ENCODE measurements around the gene FGD2. TPM values are rescaled to one million over a fixed set of nuclear protein-coding genes. Genes with fewer than 3 reads are reported as not detected.

FGD2 gene
- total RNA-seq, 1 experiment from 2014 or later: 1.2 TPM

- DNase-seq (ENCODE audit: low spot score): no peak
- in situ Hi-C loops (cut with HindIII; ENCODE audit: low sequenced_read_pairs): no loop called here
These were observed 6.4 kb downstream of the FGD2 start for GRCh38 chr6:37011656-37012378.

DNA sequence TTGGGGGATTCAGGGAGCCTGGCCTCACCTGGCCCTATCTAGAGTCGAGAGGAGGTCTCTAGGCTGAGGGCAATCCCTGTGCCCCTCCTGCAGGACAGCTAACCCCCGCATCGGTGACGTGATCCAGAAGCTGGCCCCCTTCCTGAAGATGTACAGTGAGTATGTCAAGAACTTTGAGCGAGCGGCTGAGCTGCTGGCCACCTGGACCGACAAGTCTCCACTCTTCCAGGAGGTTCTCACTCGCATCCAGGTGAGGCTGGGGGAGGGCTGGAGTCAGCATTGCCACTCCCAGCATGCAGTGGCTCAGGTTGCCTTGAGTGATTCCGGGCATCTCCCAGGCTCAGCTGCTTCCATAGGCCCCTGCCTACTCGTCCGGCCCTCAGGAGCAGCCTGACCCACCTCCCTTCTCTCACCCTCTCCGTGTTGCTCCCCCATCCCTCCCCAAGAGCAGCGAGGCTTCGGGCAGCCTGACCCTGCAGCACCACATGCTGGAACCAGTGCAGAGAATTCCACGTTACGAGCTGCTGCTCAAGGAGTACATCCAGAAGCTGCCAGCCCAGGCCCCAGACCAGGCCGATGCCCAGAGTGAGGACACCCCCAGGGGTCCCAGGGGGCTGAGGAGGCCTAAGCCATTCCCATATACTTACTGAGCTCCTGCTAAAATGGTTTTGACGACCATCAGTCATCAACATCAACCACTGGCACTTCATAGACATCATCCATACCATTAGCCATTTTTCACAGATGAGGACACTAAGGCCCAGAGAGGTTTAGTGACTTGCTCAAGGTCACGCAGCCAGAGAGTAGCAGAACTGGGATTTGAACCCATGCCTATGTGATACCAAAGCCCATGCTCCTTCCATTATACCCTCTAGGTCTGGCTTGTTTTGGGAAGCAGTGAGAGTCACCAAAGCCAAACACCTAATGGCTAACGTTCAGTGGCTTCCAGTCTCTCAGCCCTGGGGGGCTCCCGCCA is 8.3 kb downstream of the FGD2 start:
- no peak for DNase-seq (ENCODE audit: low spot score)
- in situ Hi-C loops (cut with HindIII; ENCODE audit: low sequenced_read_pairs): no loop called here

DNA sequence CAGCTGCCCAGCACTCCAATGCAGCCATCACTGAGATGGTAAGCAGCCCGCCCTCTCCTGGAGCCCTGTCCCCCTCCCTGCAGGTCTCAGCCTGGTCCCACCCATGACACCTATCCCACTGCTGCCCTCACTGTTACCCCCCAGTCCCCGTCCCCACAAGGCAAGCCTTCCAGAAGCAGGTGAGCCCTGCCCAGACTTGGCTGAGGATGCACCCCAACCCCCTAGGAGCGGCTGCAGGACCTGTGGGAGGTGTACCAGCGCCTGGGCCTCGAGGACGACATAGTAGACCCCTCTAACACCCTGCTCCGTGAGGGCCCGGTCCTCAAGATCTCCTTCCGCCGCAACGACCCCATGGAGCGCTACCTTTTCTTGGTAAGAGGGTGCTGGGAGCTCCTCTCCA is 9.2 kb downstream of the FGD2 start:
- in situ Hi-C loops (cut with HindIII; ENCODE audit: low sequenced_read_pairs): no loop called here
- no peak for DNase-seq (ENCODE audit: low spot score)

DNA sequence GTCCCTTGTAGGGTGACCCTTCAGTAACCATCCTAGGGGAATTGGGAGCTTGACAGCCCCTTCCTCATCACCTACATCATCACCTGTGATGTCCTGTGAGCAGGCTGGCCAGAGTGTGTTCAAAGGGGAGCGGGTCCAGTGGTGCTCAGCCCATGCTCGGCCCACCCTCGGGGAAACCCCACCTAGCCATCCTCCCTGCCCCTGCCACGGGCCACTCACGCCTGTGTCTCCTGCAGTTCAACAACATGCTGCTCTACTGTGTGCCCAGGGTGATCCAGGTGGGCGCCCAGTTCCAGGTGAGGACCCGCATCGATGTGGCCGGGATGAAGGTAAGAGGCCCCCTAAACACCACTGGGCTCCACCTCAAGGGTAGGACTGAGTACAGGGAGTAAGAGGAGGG is 10.1 kb downstream of the FGD2 start:
- in situ Hi-C loops (cut with HindIII; ENCODE audit: low sequenced_read_pairs): no loop called here
- no peak for DNase-seq (ENCODE audit: low spot score)

GRCh38 chr6:37016995-37017394 is 11.5 kb downstream of the FGD2 start:
- in situ Hi-C loops (cut with HindIII; ENCODE audit: low sequenced_read_pairs): no loop called here
- DNase-seq (ENCODE audit: low spot score): no peak

DNA sequence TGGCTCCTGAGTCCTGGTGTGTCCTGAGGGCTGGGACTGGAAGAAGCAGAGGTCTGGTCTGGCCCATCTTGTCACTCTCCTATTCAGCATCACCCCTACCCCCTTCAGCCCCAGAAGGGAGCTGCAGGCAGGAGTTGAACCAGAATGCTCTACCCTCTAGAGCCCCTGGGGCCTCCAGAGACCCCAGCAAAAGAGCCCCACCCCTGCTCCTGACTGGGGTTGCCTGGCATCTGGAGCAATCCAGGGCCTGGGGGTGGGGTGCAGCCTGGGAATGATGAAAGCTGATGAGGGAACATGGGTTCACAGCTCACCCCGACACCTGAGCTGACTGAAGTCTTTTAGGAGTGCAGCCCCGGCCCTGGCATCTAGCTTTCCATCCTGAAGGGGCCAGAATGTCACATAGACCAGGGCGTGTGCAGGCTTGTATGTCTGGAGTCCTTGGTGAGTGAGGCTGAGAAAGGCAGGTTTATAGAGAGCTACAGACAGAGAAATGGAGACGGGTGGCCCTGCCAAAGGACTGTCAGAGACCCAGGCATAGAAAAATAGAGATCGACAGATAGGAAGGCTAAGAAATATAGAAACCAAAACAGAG is 12.2 kb downstream of the FGD2 start:
- in situ Hi-C loops (cut with HindIII; ENCODE audit: low sequenced_read_pairs): no loop called here
- no peak for DNase-seq (ENCODE audit: low spot score)

- in situ Hi-C loops (cut with HindIII; ENCODE audit: low sequenced_read_pairs): no loop called here
These were observed 13.0 kb downstream of the FGD2 start for GRCh38 chr6:37018198-37019064.

DNA sequence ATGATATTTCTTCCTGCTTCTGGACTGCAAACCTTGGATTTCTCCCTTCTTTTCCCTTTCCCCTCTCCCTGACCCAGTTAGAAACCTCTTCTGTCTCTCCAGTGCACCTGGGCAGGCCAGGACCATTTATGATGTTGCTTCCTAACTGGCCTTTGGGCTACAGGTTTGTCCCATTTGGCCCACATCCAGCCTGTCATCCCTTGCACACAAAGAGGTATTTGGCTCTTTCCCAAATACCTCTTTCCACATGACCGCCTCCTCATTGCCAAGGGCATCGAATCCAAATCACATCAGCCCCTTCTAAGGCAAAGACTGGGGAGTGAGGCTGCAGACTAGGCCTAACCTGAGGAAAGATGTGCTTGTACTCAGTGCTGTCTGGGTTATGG is 13.6 kb downstream of the FGD2 start:
- peak; percentile 53 for DNase-seq (ENCODE audit: low spot score)
- in situ Hi-C loops (cut with HindIII; ENCODE audit: low sequenced_read_pairs): no loop called here

More at GRCh38 chr6:37018198-37019064, 13.0 kb downstream of the FGD2 start:
- DNase-seq (ENCODE audit: low spot score): peak; percentile 93

DNA sequence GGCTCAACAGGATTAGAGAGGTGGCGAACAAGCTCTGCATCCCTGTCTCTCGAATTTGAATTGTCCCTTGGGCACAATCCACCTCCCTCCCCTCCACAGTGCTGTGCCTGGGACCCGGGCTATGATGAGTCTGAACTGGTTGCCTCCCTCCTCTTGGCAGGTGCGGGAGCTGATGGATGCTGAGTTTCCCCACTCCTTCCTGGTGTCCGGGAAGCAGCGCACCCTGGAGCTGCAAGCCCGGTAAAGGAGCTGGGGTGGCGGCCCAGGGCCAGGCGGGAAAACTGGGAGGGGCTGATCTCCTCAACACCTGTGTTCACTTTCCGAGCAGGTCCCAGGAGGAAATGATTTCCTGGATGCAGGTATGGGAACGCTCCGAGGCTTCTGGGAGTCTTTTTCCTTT is 14.9 kb downstream of the FGD2 start:
- no peak for DNase-seq (ENCODE audit: low spot score)
- in situ Hi-C loops (cut with HindIII; ENCODE audit: low sequenced_read_pairs): no loop called here

DNA sequence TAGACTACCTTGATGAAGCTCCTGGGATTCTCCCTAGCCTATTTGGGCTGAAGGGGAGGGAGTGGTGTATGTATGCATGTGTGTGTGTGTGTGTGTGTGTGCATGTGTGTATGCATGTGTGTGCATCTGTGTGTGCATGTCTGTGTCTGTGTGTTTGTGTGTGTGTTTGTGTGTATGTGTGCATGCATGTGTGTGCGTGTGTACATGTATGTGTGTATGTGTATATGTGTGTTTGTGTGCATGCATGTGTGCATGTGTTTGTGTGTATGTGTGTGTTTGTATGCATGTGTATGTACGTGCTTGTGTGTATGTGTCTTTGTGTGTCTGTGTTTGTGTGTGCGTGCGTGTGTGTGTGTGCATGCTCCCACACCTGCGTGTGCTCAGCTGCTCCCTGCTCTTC is 15.4 kb downstream of the FGD2 start:
- in situ Hi-C loops (cut with HindIII; ENCODE audit: low sequenced_read_pairs): no loop called here
- no peak for DNase-seq (ENCODE audit: low spot score)

- in situ Hi-C loops (cut with HindIII; ENCODE audit: low sequenced_read_pairs): no loop called here
- peak; percentile 33 for DNase-seq (ENCODE audit: low spot score)
These were observed 16.1 kb downstream of the FGD2 start for GRCh38 chr6:37021356-37022129.

DNA sequence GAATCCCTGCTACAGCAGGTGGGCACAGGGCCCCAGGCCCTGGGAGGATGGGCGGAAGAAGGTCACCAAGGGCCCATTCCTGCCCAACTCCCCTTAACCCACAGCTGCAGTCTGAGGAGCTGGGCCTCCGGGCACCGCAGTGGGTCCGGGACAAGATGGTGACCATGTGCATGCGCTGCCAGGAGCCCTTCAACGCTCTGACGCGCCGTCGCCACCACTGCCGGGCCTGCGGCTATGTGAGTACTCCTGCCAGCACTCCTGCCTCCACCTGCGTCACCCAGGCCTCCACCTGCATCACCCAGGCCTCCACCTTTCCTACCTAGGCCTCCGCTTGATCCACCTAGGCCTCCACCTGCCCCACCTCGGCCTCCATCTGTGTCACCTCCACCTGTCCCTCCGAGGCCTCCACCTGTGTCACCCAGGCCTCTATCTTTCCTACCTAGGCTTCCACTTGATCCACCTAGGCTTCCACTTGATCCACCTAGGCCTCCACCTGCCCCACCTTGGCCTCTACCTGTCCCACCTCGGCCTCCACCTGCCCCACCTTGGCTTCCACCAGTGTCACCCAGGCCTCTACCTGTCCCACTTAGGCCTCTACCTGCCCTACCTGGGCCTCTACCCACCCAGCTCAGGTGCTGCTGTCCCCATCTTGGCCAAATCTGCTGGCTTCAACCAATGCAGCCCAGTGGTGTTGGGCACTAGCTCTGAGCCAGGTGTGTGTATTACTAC is 16.8 kb downstream of the FGD2 start:
- in situ Hi-C loops (cut with HindIII; ENCODE audit: low sequenced_read_pairs): no loop called here

DNA sequence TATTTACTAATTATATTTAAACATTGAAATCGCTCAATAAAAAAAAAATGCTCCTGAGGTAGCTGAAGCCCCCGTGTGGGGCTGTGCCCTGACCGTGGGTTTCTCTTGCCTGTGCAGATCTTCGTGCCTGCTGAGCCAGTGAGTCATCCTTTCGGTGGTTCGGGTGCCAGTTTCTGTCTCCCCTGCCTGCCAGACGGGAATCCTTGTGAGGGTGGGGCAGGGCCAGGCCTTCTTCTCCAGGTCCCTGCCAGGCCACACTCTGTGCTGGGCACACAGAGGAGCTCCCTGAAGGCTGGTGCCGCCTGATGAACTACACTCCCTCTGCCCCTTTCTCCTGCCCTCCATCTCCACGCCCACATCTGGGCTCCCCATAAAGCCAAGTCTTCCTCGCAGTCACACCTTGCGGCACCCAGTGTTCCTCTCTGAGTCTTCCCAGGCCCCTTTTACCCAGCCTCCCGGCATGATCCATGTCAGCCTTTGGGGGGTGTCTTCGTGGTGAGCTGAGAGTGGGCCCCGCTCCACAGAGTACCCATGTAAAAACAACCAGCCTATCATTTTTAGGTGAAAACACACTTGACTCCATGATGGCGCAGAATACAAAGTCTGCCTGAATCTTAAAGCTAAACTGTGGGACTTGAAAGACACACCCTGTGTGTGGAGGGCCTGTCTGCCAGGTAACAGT is 19.3 kb downstream of the FGD2 start:
- no peak for DNase-seq (ENCODE audit: low spot score)
- in situ Hi-C loops (cut with HindIII; ENCODE audit: low sequenced_read_pairs): no loop called here

More for the DNA sequence above, 16.8 kb downstream of the FGD2 start:
- DNase-seq (ENCODE audit: low spot score): no peak

DNA sequence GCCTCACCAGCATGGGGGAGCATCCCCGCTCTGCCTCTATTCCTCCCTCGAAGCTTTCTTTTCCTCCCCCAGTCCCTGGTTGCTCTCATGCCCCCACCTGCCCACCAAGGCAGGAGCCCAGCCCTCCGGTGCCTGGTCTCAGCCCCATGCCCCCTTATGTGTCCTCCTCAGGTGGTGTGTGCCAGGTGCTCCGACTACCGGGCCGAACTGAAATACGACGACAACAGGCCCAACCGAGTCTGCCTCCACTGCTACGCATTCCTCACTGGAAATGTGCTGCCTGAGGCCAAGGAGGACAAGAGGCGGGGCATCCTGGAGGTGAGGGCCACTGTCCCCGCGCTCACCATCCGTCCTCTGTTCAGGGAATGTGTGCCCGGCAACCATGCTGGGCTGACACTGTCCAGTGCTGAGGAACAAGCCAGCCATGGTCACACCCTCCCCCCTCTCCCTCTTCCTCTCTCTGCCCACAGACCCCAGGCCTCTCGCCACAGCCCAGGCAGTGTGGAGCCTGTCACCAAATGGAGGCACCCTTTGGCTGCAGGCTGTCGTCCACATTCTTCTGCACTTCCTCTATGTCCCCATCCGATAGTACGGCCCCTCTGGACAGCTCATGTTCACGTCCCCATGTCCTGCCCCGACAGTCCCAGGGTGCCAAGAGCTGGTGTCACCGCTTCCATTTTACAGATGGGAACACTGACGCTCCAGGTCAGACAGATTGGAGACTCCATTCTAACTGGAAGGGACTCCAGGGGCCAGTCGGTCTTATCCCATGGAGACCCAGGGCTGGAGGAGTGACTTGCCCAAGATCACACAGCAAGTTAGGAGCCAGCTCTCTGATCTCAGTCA is 20.4 kb downstream of the FGD2 start:
- no peak for DNase-seq (ENCODE audit: low spot score)
- in situ Hi-C loops (cut with HindIII; ENCODE audit: low sequenced_read_pairs): no loop called here

DNA sequence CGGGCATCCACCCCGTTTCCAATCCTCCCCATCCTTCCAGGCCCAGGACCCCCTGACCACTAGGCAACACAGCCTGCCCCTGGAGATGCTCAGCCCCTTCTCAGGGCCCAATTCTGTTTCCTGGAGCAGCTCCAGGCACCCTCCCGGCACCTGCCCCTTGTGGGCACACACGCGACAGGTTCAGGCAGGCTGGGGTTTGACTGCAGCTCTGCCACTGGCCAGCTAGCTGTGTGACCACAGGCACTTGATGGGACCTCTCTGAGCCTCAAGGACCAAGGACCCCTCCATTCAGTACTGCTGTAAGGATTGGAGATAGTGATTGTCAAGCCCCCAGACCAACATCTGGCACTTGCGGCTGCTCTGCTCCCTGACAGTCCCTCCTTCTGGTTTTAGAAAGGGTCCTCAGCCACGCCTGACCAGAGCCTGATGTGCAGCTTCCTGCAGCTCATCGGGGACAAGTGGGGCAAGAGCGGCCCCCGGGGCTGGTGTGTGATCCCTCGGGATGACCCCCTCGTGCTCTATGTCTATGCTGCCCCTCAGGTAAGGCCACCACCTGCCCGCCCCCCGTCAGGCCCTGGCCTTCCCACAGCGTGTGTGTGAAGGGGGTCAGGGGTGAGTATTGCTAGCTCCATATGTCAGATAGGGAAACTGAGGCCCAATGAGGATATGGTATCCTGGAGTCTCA is 21.7 kb downstream of the FGD2 start:
- in situ Hi-C loops (cut with HindIII; ENCODE audit: low sequenced_read_pairs): no loop called here
- no peak for DNase-seq (ENCODE audit: low spot score)
